Measurements from ENCODE around the gene OR2V1.
"Not testable (repeated sequence)": the region's sequence is repeated elsewhere in the genome, so short reads cannot be mapped to it uniquely, and the experiment has no call there.

OR2V1 gene

GRCh38 chr5:181130832-181131496, at the start of gene OR2V1:
Gene OR2V1 (minus strand): TSS chr5:181131169. CDS start chr5:181125304, 5,865 bp downstream.
- DNase-seq: no peak

GRCh38 chr5:181177559-181177958, 46.6 kb upstream of the OR2V1 start:
- DNase-seq: not testable (repeated sequence)

- DNase-seq: no peak
These were observed 45.4 kb upstream of the OR2V1 start for GRCh38 chr5:181176254-181176952.

GRCh38 chr5:181173420-181174342, 42.7 kb upstream of the OR2V1 start:
- no peak for DNase-seq

GRCh38 chr5:181173027-181173419, 42.1 kb upstream of the OR2V1 start:
- DNase-seq: no peak

- DNase-seq: no peak
These were observed 40.8 kb upstream of the OR2V1 start for GRCh38 chr5:181171782-181172181.

- DNase-seq: no peak
These were observed 40.0 kb upstream of the OR2V1 start for GRCh38 chr5:181170996-181171395.

- DNase-seq: no peak
These were observed 39.4 kb upstream of the OR2V1 start for GRCh38 chr5:181170237-181170825.

GRCh38 chr5:181169459-181170236, 38.7 kb upstream of the OR2V1 start:
- DNase-seq: not testable (repeated sequence)

- no peak for DNase-seq
These were observed 37.7 kb upstream of the OR2V1 start for GRCh38 chr5:181168595-181169118.

GRCh38 chr5:181167814-181168488, 37.0 kb upstream of the OR2V1 start:
- no peak for DNase-seq

- DNase-seq: no peak
These were observed 36.1 kb upstream of the OR2V1 start for GRCh38 chr5:181166812-181167733.

GRCh38 chr5:181164076-181164952, 33.3 kb upstream of the OR2V1 start:
- DNase-seq: no peak

- DNase-seq: no peak
These were observed 32.6 kb upstream of the OR2V1 start for GRCh38 chr5:181163487-181164075.

GRCh38 chr5:181161534-181162175, 30.7 kb upstream of the OR2V1 start:
- DNase-seq: no peak

- peak; percentile 74 for DNase-seq
These were observed 30.0 kb upstream of the OR2V1 start for GRCh38 chr5:181160755-181161533.

GRCh38 chr5:181160152-181160754, 29.3 kb upstream of the OR2V1 start:
- DNase-seq: peak; percentile 50

Data from T1000 (cell line).